Peyer's patch (tissue), 4 donors: Measurements from ENCODE around the gene KRT13.

Experiments
- CTCF ChIP-seq, 6 experiments: fragments of 450-650 bp in 4 of 6; fragments of 200-600 bp in 2 of 6; sonication (generic) in 1 of 6; IDR thresholded peaks; one replicate each; pipeline ENCODE4 v1.5.1; 2017 to 2019; ENCODE audit warnings: antibody characterized with exemption in 6 of 6, mild to moderate bottlenecking in 3 of 6, moderate library complexity in 1 of 6
- POLR2A ChIP-seq, 2 donors: fragments of 450-650 bp; IDR thresholded peaks; one replicate each; pipeline ENCODE4 v1.5.1; 2017; ENCODE audit warnings: antibody characterized with exemption in 2 of 2, mild to moderate bottlenecking in 2 of 2, moderate library complexity in 2 of 2

GRCh38 chr17:41553176-41553575 is 47.8 kb upstream of the KRT13 start:
- TF ChIP-seq CTCF (IDR thresholded peaks at IDR 0.05) = no peak
- TF ChIP-seq POLR2A (IDR thresholded peaks at IDR 0.05) = no peak
